Activated naive CD4-positive, alpha-beta T cell treated with anti-CD3 and anti-CD28 coated beads, Interleukin-2, amount 10 ng/mL, durations not matched to agents 7 days and 5 days (primary cell): ENCODE measurements around the gene ARHGAP24.
"Not testable (repeated sequence)": the region's sequence is repeated elsewhere in the genome, so short reads cannot be mapped to it uniquely, and the experiment has no call there.

Experiments used
- CTCF ChIA-PET: fragments of 350-600 bp; sonication (Branson Sonifier 250); formaldehyde crosslinking; loops from one replicate; lab custom pipeline; 2021; ENCODE audit warnings: antibody characterized with exemption; lab: Charles Lee
- DNase-seq: peaks from one replicate; pipeline ENCODE4 v3.0.0-alpha.2; 2020
- H3K27ac Mint-ChIP-seq: one replicate; pipeline ENCODE4 v1.8.0; 2021; ENCODE audit warnings: mild to moderate bottlenecking, moderate library complexity, mixed read lengths
- H3K27me3 Mint-ChIP-seq: one replicate; pipeline ENCODE4 v1.8.0; 2021; ENCODE audit warnings: mild to moderate bottlenecking, mixed read lengths
- H3K36me3 Mint-ChIP-seq: one replicate; pipeline ENCODE4 v1.8.0; 2021; ENCODE audit warnings: mixed read lengths
- H3K4me1 Mint-ChIP-seq: one replicate; pipeline ENCODE4 v1.8.0; 2021; ENCODE audit warnings: mixed read lengths
- H3K4me3 Mint-ChIP-seq: one replicate; pipeline ENCODE4 v1.8.0; 2021; ENCODE audit warnings: mild to moderate bottlenecking, moderate library complexity, mixed read lengths
- H3K9me3 Mint-ChIP-seq: one replicate; pipeline ENCODE4 v1.8.0; 2021; ENCODE audit warnings: mixed read lengths

ARHGAP24 gene

DNA sequence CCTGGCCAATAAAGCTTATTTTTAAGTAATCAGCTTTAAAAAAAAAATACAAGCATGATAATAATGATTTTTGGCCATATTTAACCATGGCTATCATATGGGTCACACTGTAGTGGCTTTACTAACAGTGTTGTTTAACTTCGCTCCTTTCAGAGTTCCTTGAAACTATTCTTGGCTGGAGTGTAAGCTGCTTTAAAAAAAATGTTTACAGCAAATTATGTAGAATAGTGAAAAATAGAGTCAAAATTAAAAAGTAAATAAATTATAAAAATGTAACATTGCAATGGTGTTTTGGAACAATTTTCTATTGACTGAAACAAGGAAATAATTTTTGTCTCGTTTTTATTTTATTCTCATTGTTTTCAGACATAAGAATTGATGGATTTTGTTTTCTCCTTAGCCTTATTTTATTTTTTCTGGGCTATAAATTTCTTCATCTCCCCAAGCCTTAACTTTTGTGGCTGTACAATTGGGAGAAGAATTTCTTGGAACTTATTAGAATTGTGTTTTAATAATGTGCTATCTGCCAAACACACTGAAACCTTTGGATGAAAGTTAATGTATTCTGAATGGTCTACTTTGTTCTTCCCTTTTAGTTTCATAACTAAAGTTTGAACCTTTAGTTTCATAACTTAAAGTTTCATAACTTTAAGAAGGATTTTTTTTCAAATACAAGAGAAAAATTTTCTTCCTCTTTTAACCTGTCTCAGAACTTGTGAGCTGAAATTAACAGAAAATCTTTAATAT, 182.0 kb downstream of the ARHGAP24 start:
- Mint-ChIP-seq H3K27me3 (no peaks in the 10 kb centered on the region), H3K4me3 (no peak overlapping the region), H3K36me3 (no peaks in the 10 kb centered on the region), H3K27ac (no peak overlapping the region), H3K4me1 (no peaks in the 10 kb centered on the region), H3K9me3 (no peaks in the 10 kb centered on the region)
- CTCF ChIA-PET, result interaction anchor here (0.6 kb wide), 1 partner anchor 191 kb away, joined by 3 read pairs; no protein-coding TSS in a partner anchor
- DNase-seq, result no peak

DNA sequence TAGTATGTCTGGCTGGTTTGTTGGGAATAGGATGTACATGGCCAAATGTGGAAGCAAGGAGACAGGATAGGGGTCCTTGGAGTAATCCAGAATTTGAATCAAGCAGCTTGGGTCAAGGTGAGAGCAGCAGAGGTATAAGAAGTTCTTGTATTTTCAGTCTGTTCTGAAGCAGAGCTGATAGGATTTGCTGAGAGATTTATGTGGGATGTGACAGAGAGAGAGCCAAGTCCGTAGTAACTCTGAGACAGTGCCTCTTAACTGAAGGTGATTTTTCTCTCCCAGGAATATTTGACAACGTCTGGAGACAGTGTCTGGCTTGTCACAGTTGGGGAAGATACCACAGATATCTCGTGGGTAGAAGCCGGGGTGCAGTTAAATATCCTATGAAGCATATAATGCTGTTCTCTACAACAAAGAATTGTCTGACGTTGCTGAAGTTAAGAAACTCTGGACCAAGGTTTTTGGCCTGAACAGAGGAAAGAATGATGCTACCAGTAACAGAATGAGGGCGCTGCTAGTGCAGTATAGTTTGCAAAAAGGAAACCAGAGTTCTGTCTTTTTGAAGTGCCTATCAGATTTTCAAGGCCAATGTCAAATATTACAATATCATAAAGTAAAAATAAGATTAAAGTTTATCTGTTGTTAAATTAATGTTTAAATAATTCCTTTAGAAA, 184.0 kb downstream of the ARHGAP24 start:
- CTCF ChIA-PET, result no interaction called here
- no peak overlapping the region for H3K4me3 Mint-ChIP-seq
- no peaks in the 10 kb centered on the region for H3K9me3 Mint-ChIP-seq
- no peak overlapping the region for H3K27ac Mint-ChIP-seq
- H3K36me3 Mint-ChIP-seq, result no peaks in the 10 kb centered on the region
- H3K27me3 Mint-ChIP-seq, result no peaks in the 10 kb centered on the region
- H3K4me1 Mint-ChIP-seq, result no peaks in the 10 kb centered on the region
- no peak for DNase-seq

DNA sequence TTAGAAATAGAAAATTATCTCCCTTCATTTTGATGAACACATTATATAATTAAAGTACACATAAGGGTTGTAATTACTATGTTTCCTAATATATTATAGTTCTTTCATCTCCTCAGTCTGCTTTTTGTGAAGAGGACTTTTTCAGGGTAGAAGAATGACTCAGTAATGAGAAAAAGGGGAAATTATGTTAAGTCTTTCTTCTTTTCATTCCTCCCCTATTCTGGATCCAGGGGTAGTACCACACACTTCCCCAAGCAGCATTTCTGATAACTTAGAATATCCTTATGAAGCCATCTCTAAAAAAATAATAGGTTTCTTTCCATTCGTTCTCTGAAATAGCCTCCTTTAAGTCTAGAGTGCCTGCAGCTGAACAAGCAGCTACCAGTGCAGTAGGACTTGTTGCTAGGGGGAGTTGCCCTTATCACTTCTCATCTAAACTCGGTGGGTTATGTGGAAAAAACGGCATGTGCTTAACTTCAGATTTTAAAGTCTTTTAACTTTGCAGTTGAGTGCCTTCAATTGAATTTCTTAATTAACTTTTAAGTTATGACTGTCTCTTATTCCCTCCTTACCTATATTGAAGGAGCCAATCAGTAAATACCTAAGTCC, 184.8 kb downstream of the ARHGAP24 start:
- Mint-ChIP-seq H3K4me3 (no peak overlapping the region), H3K27ac (no peak overlapping the region), H3K9me3 (no peaks in the 10 kb centered on the region), H3K36me3 (no peaks in the 10 kb centered on the region), H3K4me1 (no peaks in the 10 kb centered on the region), H3K27me3 (no peaks in the 10 kb centered on the region)
- CTCF ChIA-PET, result no interaction called here
- DNase-seq, result no peak

DNA sequence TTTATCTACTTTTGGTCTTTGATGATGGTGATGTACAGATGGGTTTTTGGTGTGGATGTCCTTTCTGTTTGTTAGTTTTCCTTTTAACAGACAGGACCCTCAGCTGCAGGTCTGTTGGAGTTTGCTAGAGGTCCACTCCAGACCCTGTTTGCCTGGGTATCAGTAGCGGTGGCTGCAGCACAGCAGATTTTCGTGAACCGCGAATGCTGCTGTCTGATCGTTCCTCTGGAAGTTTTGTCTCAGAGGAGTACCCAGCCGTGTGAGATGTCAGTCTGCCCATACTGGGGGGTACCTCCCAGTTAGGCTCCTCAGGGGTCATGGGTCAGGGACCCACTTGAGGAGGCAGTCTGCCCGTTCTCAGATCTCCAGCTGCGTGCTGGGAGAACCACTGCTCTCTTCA, 191.7 kb downstream of the ARHGAP24 start:
- H3K27ac Mint-ChIP-seq, CTCF ChIA-PET: not testable (repeated sequence)

DNA sequence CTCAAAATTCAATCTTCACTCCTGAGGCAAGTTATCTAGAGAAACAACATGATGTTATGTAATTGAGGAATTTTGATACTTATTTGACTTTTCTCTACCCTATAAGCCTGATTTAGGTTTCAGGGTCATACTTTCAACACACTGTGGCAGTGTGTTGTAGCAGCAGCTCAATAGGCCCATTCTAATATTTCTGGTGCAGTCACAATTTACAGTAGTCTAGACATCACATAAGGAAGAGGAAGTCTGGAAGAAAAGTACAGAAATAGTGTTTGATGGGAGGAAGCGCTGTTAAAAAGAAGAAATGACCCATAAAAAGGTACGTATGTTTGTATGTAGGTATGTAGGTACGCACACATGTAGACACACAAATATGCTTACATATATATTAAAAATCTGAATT, 194.3 kb downstream of the ARHGAP24 start:
- CTCF ChIA-PET, result no interaction called here
- H3K4me3 Mint-ChIP-seq, result no peak overlapping the region
- no peak for DNase-seq
- no peaks in the 10 kb centered on the region for H3K4me1 Mint-ChIP-seq
- H3K36me3 Mint-ChIP-seq, result no peaks in the 10 kb centered on the region
- H3K9me3 Mint-ChIP-seq, result peaks cover 3% of the 10 kb centered on the region
- no peak overlapping the region for H3K27ac Mint-ChIP-seq
- H3K27me3 Mint-ChIP-seq, result no peaks in the 10 kb centered on the region

More for the DNA sequence above, 191.7 kb downstream of the ARHGAP24 start:
- not testable (repeated sequence) for H3K9me3 Mint-ChIP-seq, H3K4me1 Mint-ChIP-seq, H3K27me3 Mint-ChIP-seq, DNase-seq, H3K36me3 Mint-ChIP-seq, H3K4me3 Mint-ChIP-seq

DNA sequence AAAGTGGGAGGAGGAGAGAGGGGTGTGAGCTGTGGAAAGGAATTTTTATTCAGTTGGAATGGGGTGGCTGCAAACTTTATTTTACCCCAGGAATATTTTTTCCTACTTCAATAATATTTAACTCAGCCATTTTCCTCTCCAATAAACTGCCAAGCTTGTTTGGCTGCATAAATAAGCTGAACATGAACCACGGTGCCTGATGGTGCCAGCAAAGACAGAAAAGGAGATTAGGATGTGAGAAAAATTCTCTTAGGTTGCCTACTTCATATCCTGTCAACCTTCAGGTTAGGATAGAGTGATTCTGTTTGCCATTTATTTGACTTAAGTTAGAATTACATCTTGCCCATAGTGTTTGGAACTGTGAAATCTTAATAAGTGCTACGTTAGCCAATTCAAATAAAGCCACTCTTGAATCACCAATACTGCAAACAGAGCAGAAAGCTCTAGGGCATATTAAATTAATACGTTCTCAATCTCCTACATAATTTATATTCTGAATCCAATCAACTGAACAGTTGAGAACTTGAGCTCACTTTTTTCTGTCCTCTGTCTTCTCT, 195.1 kb downstream of the ARHGAP24 start:
- no peak overlapping the region for H3K27ac Mint-ChIP-seq
- CTCF ChIA-PET, result no interaction called here
- no peak overlapping the region for H3K4me3 Mint-ChIP-seq

DNA sequence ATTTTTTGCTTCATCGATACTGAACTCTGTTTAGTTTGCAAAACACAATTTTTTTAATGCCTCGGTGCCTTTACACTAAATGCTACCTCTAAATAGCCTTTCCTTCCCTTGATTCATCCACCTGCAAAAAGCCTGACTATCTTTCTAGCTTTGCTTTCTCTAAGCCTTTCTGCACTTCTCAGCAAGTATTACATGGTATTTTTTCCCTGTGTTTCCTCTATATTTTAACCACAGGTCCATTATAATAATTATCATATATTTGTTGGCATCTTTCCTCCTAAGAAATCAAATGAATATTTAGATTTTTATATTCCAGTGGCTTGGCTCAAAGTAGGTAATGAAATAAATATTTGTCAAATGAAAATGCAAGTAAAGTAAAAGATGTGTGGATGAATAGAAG, 196.2 kb downstream of the ARHGAP24 start:
- DNase-seq, result no peak
- Mint-ChIP-seq H3K4me3 (no peak overlapping the region), H3K36me3 (no peaks in the 10 kb centered on the region), H3K9me3 (peaks cover 5% of the 10 kb centered on the region), H3K27me3 (no peaks in the 10 kb centered on the region), H3K4me1 (no peaks in the 10 kb centered on the region), H3K27ac (no peak overlapping the region)
- CTCF ChIA-PET, result no interaction called here

More for the DNA sequence above, 195.1 kb downstream of the ARHGAP24 start:
- Mint-ChIP-seq H3K36me3 (no peaks in the 10 kb centered on the region), H3K27me3 (no peaks in the 10 kb centered on the region), H3K9me3 (peaks cover 3% of the 10 kb centered on the region), H3K4me1 (no peaks in the 10 kb centered on the region)
- DNase-seq, result no peak

DNA sequence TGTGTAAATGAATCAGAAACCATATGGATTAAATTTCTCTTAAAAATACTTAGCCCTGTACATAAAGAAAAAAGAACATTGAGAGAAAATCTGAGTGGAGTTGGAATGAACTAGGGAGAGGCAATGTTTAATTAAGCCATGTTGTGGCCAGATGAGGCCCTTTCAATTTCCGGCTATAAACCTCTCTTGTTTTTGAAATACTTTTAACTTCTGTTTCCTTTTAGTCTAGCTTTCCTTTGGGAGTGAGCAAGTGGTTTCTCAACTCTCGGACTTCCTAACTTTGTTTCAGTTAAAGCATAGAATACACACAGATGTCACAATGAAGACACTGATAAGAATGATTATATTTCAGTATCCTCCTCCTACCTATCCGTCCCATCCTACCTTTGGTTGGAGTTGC, 197.2 kb downstream of the ARHGAP24 start:
- CTCF ChIA-PET, result no interaction called here
- Mint-ChIP-seq H3K27me3 (no peaks in the 10 kb centered on the region), H3K27ac (no peak overlapping the region), H3K4me1 (no peaks in the 10 kb centered on the region), H3K4me3 (no peak overlapping the region), H3K36me3 (no peaks in the 10 kb centered on the region), H3K9me3 (peaks cover 5% of the 10 kb centered on the region)
- no peak for DNase-seq

DNA sequence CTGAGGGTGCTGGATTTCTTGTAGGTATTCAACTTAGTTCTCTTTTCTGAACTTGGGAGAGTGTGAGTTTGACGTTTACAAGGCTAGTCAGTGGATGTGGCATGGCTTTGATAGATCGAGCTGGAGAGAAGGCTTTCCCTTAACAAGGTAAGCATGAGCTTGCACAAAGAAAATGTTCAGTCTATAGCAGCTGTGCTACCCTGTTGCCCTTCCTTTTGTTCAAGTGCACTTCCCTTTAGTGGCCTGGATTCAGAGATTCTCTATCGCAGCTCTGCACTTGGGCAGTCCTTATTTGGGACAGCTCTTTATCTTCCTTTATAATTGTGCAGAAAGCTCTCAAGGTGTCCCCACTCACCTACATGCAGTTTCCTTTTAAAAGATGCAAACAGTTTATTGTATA, 198.0 kb downstream of the ARHGAP24 start:
- Mint-ChIP-seq H3K36me3 (no peaks in the 10 kb centered on the region), H3K27me3 (no peaks in the 10 kb centered on the region), H3K27ac (no peak overlapping the region), H3K9me3 (peaks cover 2% of the 10 kb centered on the region), H3K4me1 (no peaks in the 10 kb centered on the region), H3K4me3 (no peak overlapping the region)
- no peak for DNase-seq
- CTCF ChIA-PET, result no interaction called here

DNA sequence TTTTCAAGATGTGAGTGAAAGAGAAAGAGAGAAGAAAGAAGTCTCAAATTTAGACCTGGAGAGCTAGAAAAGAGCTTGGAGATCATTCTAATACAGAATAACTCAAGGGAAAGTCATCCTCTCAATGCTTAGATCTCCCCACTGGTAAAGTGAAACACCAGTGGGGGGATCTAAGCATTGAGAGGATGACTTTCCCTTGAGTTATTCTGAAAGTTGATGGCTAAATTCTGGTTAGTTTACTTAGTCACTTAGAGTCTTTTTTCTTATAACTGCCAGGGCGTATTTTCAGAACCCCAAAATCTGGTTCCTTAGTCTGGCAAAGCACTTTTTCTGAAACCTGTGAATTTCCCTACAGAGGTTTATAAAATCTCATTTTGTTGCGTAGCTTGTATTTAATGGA, 198.6 kb downstream of the ARHGAP24 start:
- no peak overlapping the region for H3K27ac Mint-ChIP-seq
- CTCF ChIA-PET, result no interaction called here
- no peak overlapping the region for H3K4me3 Mint-ChIP-seq
- no peaks in the 10 kb centered on the region for H3K4me1 Mint-ChIP-seq
- H3K9me3 Mint-ChIP-seq, result peaks cover 2% of the 10 kb centered on the region
- DNase-seq, result no peak
- H3K36me3 Mint-ChIP-seq, result no peaks in the 10 kb centered on the region
- no peaks in the 10 kb centered on the region for H3K27me3 Mint-ChIP-seq

DNA sequence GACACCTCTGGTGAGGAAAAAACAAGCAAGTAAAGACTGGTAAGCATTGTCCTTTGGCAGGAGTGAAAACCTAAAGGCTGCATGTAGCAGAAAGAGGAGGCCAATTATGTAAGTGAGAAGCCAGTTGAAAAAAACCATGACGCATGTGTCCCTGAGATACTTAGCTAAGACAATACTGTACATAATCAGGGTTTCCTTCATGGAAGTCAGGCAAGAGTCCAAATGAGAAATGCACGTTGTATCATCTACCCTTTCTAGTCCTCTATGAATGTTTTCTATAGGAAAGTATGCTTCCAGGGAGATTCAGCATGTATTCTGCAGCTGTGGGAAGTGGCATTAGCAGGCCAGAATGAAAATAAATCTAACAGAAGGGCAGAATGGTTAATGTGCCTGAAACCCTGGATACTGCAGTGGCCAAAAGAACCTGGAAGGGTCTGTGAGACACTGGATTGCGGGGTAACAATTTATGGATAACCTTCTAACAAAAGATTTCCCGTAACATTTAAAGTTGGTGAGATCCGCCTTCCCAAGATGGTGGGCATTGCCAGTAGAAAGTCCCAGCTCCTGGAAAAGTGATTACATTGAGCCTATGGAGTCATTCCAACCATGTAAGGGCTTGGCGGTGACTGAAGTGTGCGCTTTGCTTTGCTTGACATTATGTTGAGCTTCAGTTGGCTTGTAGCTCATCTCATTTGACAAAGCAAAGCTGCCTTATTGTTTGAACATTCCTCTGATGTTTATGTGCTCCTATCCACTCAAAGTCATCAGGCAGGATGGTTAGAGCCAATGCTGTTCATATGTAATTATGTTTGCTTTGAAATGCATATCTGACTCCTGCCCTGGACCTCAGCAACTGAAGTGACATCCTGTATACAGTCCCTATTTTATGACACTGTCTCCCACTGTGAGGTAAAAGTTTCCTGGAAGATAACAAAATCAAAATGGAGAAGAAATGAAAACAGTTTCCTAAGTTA, 200.4 kb downstream of the ARHGAP24 start:
- H3K9me3 Mint-ChIP-seq, result peaks cover 2% of the 10 kb centered on the region
- DNase-seq, result no peak
- H3K4me1 Mint-ChIP-seq, result no peaks in the 10 kb centered on the region
- no peak overlapping the region for H3K27ac Mint-ChIP-seq
- CTCF ChIA-PET, result no interaction called here
- H3K4me3 Mint-ChIP-seq, result no peak overlapping the region
- no peaks in the 10 kb centered on the region for H3K27me3 Mint-ChIP-seq
- no peaks in the 10 kb centered on the region for H3K36me3 Mint-ChIP-seq

DNA sequence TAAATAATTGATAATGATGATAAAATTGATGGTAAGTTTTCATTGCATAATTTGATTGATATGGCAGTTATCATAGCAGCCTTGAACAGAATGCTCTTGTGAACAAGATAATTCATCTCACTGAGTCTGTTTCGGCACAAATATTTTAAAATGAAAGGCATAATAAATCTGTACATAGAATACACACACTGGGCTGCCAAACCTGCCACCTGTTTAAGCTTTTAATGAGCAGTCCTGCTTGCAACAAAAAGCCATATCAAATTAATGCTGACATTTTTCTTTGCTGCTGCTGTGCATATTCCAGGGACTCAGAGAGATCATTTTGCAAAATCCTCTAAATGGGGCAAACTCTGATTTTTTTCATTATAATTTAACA, 201.1 kb downstream of the ARHGAP24 start:
- no peaks in the 10 kb centered on the region for H3K36me3 Mint-ChIP-seq
- H3K27ac Mint-ChIP-seq, result no peak overlapping the region
- H3K9me3 Mint-ChIP-seq, result peaks cover 2% of the 10 kb centered on the region
- CTCF ChIA-PET, result no interaction called here
- no peak for DNase-seq
- H3K4me1 Mint-ChIP-seq, result no peaks in the 10 kb centered on the region
- H3K27me3 Mint-ChIP-seq, result no peaks in the 10 kb centered on the region
- no peak overlapping the region for H3K4me3 Mint-ChIP-seq

DNA sequence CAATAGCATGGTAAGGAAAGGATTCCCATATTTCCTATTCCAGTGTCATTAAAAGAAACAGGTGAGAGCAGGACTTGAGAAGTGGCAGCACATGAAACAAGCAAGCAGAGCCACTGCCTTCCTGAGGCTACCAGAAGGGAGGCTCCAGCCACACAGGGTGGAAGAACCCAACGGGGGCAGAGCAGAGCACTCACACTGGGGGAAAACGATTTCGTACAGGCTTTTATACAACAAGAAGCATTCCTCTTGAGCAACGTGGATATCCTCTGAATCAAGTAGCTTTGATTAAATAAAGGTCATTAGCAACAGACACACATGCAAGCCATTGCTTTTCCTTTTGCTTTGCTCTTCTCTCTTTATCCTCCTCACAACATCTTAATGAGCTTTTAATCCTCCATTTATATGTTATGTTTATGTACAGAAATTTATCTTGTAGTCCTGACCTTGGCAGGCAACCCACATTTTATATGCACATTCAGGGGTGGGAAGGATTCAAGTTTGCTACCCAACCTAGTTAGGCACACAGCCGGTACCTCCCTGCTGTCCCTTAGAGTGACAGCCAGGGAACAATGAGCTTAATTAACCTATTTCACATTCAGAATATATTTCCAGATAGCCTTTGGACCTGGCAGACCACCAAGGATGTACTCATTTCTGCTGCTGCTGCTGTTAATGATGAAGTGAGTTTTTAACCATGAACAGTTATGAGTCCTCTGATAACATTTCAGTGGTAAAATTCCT, 202.1 kb downstream of the ARHGAP24 start:
- no peak overlapping the region for H3K27ac Mint-ChIP-seq
- CTCF ChIA-PET, result no interaction called here

More for the DNA sequence above, 202.1 kb downstream of the ARHGAP24 start:
- Mint-ChIP-seq H3K4me3 (no peak overlapping the region), H3K4me1 (no peaks in the 10 kb centered on the region), H3K27me3 (no peaks in the 10 kb centered on the region), H3K36me3 (no peaks in the 10 kb centered on the region), H3K9me3 (peaks cover 2% of the 10 kb centered on the region)
- DNase-seq, result no peak
